ENCODE data around the gene ACSS3. TPM values are rescaled to one million over a fixed set of nuclear protein-coding genes. Genes with fewer than 3 reads are reported as not detected.
A peak's percentile ranks its signal among the peaks of the same experiment; 100 is the strongest.

Gene ACSS3
- total and polyA plus RNA-seq, 2 of the 8 experiments (the other 6 are each of a cell fraction or from before 2014, with no cell fraction given) = 14.4 to 24.0 TPM

DNA sequence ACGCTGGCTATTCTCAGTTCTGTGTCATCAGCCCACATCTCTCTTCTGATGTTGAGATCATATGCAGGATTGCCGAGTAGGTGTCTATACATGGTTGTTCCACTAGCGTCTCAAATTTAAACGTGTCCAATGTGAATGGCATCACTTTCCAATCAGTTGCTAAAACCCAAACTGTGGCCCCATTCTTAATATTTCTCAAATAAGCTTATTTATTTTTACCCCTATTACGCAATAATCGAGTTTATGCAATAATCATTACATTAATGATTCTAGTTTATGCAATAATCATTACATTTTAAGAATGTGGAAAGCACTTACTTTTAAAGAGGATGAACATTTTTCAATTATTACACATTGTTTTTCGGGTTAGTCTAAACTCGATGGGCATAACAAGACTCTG is 47.8 kb downstream of the ACSS3 start:
- Histone ChIP-seq H4K5ac (ENCODE audit: insufficient read length, low read depth, low read length) (no peak overlapping the region), H3K56ac (replicated peaks; ENCODE audit: insufficient read length, low read depth, low read length) (no peak overlapping the region), H3K4me1 (replicated peaks in 1 of 4; ENCODE audit: control insufficient read depth in 3 of 4, insufficient read depth in 4 of 4, low read length in 3 of 4) (no peaks in the 10 kb centered on the region), H3K23me2 (ENCODE audit: low read depth, low read length) (no peaks in the 10 kb centered on the region; the same call in 1 of the 2 replicates), H3K4me3 (ENCODE audit: extremely low read depth in 1 of 4, insufficient read depth in 2 of 4, low read depth in 3 of 4, low read length in 4 of 4) (no peak overlapping the region), H3K14ac (ENCODE audit: insufficient read length) (no peak overlapping the region), H2BK15ac (ENCODE audit: low read length) (no peak overlapping the region), H3K79me2 (ENCODE audit: control insufficient read depth in 1 of 2, insufficient read depth in 2 of 2, low read length in 2 of 2) (no peaks in the 10 kb centered on the region; a peak in 1 of 4 replicates), H4K91ac (replicated peaks; ENCODE audit: insufficient read length, low read length) (no peak overlapping the region), H3K4me2 (ENCODE audit: insufficient read depth in 1 of 2, low read depth in 2 of 2, low read length in 2 of 2) (no peak overlapping the region), H3K79me1 (ENCODE audit: low read depth, low read length) (no peaks in the 10 kb centered on the region), H2BK20ac (ENCODE audit: low read length) (no peak overlapping the region), H4K20me1 (replicated peaks in 1 of 2; ENCODE audit: control insufficient read depth in 1 of 2, insufficient read depth in 2 of 2, low read length in 2 of 2) (no peaks in the 10 kb centered on the region), H2BK5ac (ENCODE audit: low read depth, low read length) (no peak overlapping the region), H4K8ac (ENCODE audit: extremely low read depth, insufficient read depth, low read length) (no peak overlapping the region), H3K36me3 (ENCODE audit: control insufficient read depth in 2 of 4, insufficient read depth in 4 of 4, low read length in 3 of 4) (no peaks in the 10 kb centered on the region; a peak in 1 of 8 replicates), H3K27ac (ENCODE audit: low read depth, low read length) (no peak overlapping the region), H3K23ac (ENCODE audit: insufficient read length) (no peak overlapping the region), H2BK12ac (ENCODE audit: low read depth, low read length) (no peak overlapping the region), H3K9ac (replicated peaks in 1 of 4; ENCODE audit: extremely low read depth in 1 of 4, low read depth in 3 of 4, low read length in 3 of 4) (no peak overlapping the region), H3K27me3 (replicated peaks in 1 of 4; ENCODE audit: control insufficient read depth in 3 of 4, extremely low read depth in 1 of 4, insufficient read depth in 3 of 4, low read length in 3 of 4) (no peaks in the 10 kb centered on the region), H3K18ac (ENCODE audit: extremely low read depth, low read length) (no peak overlapping the region), H2BK120ac (replicated peaks; ENCODE audit: low read depth, low read length) (no peak overlapping the region), H3K9me3 (ENCODE audit: insufficient read depth in 2 of 2, low read depth in 1 of 2, low read length in 1 of 2) (peaks cover 3 to 4% of the 10 kb centered on the region in 2 experiments; a peak in 1 of 4 replicates), H3K4ac (replicated peaks; ENCODE audit: insufficient read length, low read depth, low read length) (no peak overlapping the region), H2AK5ac (ENCODE audit: low read depth, low read length) (no peak overlapping the region), H2AFZ (ENCODE audit: low read length) (no peak overlapping the region)
- POLR2A ChIA-PET (ENCODE audit: partially characterized antibody) = no interaction called here
- CTCF ChIA-PET (ENCODE audit: partially characterized antibody) = no interaction called here
- FAIRE-seq (no peak), DNase-seq (ENCODE audit: low read depth in 1 of 2, low spot score in 2 of 2) (no peak)
- TF ChIP-seq, protein P1, sequence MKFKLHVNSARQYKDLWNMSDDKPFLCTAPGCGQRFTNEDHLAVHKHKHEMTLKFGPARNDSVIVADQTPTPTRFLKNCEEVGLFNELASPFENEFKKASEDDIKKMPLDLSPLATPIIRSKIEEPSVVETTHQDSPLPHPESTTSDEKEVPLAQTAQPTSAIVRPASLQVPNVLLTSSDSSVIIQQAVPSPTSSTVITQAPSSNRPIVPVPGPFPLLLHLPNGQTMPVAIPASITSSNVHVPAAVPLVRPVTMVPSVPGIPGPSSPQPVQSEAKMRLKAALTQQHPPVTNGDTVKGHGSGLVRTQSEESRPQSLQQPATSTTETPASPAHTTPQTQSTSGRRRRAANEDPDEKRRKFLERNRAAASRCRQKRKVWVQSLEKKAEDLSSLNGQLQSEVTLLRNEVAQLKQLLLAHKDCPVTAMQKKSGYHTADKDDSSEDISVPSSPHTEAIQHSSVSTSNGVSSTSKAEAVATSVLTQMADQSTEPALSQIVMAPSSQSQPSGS (IDR thresholded peaks at IDR 0.05; ENCODE audit: low read length) = no peak
- TF ChIP-seq CEBPB (IDR thresholded peaks at IDR 0.05; ENCODE audit: low read depth, low read length) = peak; percentile 90
- 92% methylated on average over 8 of the region's 8 CpGs; no CpG with 5 or more reads in 1 of the 2 experiments for WGBS, 2 experiments (ENCODE audit: extremely low coverage in 1 of 2, insufficient coverage in 1 of 2, insufficient read length in 1 of 2, insufficient replicate concordance in 2 of 2, low coverage in 1 of 2, low lambda C conversion rate in 2 of 2, missing lambda C conversion rate in 1 of 2)

Data from H1 (cell line).